Cortex of kidney (tissue), 1 donor: Measurements from ENCODE around the gene SUOX.
"Not testable (repeated sequence)": the region's sequence is repeated elsewhere in the genome, so short reads cannot be mapped to it uniquely, and the experiment has no call there.

Experiments
- DNase-seq: peaks from one replicate; lab custom pipeline; 2025; lab: John Stamatoyannopoulos, UW

The SUOX gene

DNA sequence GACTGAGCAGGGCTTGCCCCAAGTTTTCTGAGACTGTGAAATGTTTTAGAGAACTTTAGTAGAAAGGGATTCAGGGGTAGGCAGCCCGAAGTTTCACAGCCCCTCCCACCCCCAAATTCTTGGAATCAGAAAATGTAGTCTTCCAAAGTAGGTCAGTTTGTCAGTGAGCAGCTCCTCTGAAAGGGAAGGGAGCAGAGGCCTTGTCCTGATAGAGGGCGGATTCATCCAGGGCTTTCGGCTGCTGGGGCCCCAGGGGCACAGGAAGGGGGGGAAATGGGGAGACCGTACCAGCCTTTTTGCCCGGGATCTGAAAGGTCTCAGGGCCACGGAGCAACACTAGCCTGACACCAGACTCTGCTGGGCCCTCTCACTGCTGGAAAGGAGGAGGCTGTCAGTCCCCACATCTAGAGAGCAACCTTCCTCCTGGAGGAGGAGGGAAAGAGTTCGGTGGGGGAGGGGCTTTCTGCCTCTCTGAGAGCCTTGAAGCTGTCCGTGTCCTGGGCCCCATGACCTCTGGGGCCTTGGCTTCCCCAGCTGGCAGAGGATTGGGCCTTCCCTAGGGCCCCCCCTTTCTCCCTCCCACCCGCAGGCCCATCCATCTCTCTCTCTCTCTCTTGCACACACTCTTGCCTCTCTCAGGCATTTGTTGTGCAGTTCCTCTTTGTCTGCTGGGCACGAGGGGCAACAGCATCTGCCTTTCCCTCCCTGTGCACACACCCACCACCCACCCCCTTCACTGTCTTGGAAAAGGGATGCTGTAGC, 23.5 kb downstream of the SUOX start, which contains the start of gene IKZF4:
IKZF4 (plus strand) TSS at position 621 of the 762 bp plus-strand sequence. CDS start 451 bp downstream, outside the sequence.
- DNase-seq = no peak

DNA sequence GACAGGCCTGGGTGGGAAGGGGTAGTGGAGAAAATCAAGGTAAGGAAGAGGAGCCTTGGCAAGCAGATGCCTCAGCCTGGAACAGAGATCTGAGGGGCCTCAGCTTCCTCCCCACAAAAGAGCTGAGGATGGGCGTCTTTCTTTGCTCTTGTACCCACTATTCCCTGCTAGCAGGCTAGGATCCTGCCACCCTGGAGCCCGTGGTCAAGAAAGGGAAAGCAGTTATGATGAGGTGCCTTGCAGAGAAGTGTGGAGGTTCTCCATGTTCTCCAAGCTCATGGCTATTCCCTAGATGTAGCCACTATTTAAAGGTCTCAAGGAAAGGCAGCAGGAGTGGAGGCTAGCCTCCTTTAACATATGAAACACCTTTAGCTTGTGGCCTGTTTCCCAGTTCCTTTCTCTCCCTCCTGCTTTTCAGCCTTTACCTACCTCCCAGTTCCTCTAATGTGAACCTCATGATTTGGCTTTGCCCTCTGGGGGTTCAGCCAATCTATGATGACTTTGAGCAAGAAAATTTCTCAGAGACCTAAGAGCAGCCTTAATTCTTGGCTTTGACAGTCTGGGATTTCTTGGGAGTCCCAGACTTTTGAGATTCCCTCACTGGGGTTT, 24.9 kb downstream of the SUOX start:
- DNase-seq = no peak

DNA sequence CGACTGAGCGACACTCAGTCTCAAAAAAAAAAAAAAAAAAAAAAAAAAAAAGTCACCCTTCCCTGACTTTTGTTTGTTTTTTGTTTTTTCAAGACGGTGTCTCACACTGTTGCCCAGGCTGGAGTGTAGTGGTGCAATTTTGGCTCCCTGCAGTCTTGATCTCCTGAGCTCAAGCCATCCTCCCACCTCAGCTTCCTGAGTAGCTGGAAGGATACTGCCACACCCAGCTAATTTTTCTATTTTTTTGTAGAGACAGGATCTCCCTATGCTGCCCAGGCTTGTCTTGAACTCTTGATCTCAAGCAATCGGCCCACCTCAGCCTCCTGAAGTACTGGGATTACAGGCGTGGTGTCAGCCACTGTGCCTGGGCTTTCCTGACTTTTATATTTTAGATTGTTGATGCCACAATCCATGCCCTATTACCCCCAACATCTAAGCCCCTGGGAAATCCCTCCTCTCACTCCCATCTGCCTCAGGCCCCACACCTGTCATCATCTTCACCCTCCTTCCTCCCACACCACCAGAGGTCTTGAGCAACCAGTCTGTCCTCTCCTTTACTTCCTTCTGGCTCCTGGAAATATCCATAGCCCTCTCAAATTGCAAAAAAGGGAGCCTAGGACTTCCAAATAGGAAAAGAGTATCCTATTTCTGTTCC, 31.6 kb downstream of the SUOX start:
- no peak for DNase-seq

DNA sequence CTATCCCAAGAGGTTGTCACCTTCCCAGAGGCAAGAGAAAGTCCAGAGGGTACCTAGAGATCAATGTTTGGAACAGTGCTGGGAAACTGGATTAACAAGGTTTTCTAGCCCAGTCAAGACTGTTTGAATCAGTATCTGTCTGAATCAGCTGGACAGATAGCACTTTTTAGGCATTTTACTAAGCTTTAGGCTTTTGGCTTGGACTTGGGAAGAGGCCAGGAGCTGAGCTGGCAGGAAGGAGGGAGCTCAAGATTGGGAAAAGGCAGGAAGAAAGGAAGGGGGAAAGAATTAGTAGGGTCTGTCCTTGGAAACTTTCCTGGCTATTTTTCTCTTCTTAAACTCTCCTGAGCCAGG, 32.1 kb downstream of the SUOX start:
- DNase-seq = no peak

DNA sequence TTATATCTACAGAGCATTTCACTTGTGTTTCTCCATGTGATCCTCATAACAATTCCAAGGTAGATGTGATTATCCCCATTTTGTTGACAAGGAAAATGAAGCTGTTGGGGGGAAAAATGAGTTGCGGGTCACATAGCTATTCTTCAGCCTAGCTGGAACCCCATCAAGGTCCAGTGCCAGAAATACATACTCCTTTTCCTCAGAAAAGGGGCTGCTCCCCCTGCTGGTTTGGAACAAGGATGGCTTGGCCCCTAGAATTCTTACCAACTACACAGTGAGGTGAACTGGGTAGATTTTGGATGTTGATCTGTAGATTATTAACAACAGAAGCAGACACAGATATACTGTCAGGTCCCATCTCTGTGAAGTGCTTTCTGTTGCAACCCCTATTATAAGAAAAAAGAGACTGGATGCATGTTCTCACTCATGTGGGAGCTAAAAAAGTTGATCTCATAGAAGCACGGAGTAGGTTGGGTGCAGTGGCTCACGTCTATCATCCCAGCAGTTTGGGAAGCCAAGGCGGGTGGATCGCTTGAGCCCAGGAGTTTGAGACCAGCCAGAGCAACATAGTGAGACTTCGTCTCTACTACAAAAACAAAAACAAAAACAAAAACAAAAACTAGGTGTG, 32.7 kb downstream of the SUOX start:
- no peak for DNase-seq

DNA sequence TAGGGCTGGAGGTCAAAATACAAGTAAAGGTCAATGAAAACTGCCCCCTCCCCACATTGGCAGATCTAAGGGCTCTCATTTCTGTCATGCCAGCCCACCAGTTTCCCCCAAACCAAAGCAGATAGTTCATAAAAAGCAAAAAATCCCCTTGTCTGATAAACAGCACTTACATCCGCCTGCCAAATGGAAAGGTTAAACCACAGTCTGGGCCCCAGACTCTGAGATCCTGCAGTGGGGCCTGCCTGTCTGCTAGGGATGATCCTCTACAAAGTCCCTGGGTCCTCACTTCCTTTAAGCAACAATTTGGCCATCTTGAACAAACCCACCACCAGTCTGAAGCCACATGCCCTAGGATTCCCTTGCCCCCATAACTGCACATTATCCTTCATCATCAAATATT, 34.9 kb downstream of the SUOX start:
- DNase-seq = no peak

DNA sequence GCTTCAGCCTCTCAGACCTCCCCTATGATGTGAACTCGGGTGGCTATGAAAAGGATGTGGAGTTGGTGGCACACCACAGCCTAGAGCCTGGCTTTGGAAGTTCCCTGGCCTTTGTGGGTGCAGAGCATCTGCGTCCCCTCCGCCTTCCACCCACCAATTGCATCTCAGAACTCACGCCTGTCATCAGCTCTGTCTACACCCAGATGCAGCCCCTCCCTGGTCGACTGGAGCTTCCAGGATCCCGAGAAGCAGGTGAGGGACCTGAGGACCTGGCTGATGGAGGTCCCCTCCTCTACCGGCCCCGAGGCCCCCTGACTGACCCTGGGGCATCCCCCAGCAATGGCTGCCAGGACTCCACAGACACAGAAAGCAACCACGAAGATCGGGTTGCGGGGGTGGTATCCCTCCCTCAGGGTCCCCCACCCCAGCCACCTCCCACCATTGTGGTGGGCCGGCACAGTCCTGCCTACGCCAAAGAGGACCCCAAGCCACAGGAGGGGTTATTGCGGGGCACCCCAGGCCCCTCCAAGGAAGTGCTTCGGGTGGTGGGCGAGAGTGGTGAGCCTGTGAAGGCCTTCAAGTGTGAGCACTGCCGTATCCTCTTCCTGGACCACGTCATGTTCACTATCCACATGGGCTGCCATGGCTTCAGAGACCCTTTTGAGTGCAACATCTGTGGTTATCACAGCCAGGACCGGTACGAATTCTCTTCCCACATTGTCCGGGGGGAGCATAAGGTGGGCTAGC, 37.7 kb downstream of the SUOX start:
- no peak for DNase-seq

DNA sequence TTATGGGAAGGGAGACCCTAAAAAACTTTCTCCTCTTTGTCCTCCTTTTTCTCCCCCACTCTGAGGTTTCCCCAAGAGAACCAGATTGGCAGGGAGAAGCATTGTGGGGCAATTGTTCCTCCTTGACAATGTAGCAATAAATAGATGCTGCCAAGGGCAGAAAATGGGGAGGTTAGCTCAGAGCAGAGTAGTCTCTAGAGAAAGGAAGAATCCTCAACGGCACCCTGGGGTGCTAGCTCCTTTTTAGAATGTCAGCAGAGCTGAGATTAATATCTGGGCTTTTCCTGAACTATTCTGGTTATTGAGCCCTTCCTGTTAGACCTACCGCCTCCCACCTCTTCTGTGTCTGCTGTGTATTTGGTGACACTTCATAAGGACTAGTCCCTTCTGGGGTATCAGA, 40.1 kb downstream of the SUOX start:
- no peak for DNase-seq

DNA sequence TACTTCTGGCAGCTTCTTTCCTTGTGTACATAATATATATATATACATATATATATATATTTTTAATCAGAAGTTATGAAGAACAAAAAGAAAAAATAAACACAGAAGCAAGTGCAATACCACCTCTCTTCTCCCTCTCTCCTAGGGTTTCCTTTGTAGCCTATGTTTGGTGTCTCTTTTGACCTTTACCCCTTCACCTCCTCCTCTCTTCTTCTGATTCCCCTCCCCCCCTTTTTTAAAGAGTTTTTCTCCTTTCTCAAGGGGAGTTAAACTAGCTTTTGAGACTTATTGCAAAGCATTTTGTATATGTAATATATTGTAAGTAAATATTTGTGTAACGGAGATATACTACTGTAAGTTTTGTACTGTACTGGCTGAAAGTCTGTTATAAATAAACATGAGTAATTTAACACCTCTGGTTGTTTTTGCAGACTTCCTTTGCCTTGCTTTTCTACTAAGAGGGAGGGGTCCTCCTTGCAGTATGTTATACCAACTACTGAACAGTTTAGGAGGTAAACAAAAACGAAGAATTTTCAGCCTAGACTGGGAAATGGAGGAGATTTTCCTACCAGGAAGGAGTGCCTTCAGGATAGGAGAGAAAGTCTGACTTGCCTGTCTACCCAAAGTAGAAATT, 41.1 kb downstream of the SUOX start:
- DNase-seq = no peak

DNA sequence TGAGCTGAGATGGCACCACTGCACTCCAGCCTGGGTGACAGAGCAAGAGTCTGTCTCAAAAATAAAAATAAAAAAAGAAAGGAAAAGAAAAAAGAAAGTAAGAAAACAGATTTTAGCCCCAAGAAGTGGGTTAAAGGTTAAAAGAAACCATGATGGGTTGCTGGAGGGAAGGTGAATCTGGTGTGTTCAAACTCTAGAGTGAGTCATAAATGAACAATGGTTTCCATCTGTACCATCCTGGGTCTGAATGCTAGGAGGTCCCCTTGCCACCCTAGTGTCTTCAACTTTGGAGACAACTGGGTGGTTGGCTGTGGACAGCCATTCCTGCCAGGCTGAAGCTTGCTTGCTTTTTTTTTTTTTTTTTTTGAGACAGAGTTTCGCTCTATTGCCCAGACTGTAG, 43.1 kb downstream of the SUOX start:
- no peak for DNase-seq

DNA sequence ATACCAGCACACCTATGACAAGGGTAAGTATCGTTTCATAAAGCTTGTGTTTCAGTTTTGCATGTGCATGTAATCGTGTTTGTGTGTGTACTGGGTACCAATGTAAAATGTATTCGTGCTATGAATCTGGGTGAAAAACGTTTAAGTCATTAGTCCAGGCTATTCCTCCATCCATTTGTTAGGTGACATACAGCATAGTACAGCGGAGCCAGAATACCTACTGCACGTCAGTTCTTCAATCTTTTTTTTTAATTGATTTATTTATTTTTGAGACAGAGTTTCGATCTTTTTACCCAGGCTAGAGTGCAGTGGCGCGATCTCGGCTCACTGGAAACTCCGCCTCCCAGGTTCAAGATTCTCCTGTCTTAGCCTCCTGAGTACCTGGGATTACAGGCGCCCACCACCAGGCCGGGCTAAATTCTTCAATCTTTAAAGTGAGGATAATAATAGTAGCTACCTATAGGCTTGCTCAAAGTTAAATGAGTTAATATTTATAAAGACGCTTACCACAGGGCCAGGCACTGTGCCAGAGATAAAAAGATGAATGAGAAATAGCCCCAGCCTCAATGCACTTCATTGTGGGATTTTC, 44.0 kb downstream of the SUOX start:
- DNase-seq = no peak

DNA sequence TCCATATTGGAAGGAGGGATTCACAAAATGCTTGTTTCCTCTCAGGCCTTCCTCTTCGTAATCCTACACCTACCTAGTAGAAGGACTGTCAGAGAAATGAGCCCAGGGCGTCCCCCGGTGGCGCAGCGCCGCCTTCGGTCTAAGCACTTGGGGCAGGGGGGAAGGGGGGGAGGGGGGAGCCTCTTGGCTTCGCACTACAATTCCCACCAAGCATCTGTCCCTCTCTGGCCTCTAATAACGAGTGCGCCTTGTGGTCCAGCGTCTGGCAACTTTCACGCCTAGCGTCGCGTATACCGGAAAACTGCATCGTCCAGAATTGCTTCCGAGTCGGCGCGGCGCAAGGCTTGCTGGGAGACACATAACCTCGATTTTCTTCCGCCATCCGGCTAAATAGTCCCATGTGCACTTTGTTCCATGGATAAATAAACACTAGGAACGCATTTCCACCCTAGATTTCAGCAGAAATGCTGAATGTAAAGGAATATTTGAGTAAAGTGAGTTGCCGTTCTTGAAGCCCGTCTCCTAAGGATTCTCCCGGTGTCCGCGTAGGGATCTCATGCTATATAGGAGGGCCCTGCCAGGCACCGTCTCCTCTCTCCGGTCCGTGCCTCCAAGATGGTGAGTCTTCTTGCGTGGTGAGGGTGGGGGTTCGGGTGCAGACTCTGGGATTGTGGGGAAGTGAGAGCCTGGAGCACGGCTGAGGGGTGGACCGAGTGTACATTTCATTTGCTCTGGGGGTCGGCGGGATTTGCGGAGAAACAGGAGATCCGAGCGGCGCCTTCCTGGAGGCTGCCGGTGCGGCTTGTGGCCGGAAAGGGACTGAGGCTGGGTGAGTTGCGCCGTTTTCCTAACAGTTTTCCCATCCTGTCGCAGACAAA, 44.7 kb downstream of the SUOX start, which contains the start of gene RPS26:
RPS26 (plus strand) TSS at position 367 of the 878 bp plus-strand sequence; CDS start at position 616, 249 bp downstream.
- DNase-seq = peak; percentile 47

DNA sequence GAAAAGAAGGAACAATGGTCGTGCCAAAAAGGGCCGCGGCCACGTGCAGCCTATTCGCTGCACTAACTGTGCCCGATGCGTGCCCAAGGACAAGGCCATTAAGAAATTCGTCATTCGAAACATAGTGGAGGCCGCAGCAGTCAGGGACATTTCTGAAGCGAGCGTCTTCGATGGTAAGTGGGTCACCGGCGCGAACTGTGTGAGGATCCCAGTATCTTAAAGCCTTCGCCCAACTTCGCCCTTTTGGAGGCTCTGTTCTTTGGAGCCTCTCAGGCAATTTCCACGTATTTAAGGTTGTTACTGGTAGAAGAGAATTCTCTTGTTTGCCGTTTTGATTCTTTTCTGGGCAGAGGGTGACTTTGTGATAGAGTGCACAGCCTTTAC, 45.3 kb downstream of the SUOX start:
- DNase-seq = not testable (repeated sequence)

DNA sequence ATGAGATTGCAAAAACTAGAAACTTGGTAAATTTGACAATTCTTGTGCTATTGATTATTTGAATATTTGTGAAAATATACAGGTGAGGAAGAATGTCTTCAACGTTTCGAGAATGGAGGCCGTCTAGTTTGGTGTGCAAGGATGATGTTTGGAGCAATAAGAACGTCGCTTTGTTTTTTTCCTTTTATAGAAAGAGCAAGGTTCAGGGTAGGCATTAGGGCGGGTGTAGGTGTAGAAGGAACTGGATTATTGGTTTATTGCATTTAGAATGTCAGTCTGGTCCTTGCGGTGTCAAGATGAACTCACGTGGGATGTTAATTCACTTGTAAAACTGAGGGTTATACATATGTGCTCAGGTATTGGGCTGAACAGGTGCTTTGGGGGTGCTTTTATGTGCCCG, 45.8 kb downstream of the SUOX start:
- no peak for DNase-seq

DNA sequence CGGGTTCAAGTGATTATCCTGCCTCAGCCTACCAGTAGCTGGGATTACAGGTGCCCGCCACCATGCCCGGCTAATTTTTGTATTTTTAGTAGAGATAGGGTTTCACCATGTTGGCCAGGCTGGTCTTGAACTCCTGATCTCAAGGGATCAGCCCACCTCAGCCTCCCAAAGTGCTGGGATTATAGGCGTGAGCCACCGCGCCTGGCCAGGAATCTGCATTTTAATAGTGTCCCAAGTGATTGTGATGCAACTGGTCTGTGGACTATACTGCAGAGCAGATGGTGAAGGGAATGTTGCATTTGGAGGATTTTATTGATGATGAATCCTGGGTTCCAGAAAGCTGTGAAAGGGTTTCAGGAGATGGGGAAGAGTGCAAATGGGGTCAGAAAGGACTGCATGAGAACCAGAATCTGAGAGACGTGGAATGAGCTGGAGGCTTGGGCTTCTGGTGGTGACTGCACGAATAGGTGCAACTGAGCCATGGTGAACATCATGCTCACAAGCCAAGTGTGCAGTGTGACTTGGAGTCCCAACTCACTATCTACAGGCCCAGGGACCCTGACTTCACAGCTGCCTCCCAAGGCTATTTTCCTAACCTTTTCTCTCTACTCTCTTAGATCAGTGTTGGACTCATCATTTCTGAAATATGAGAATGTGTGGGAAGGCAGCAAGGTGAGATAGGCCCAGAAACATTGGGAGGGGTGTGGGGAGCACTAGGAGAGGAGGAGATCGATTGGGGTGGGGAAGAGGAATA, 49.1 kb downstream of the SUOX start:
- DNase-seq = no peak

DNA sequence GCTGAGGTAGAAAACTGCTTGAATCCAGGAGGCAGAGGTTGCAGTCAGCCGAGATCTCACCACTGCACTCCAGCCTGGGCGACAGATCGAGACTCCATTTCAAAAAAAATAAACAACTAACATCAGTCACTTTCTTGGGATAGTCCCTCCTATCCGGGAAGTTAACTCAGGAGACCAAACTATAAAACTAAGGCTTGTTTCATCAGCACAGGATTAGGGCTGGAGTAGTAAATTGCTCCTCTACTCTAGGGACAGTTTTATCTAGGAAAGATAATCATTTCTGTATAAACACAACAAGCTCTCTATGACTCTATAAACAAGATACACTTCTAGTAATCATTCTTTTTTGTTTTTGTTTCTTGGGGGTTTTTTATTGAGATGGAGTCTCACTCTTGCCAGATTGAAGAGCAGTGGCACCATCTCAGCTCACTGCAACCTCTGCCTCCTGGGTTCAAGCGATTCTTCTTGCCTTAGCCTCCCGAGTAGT, 56.4 kb downstream of the SUOX start:
- no peak for DNase-seq
